ENCODE results near the gene FAM222A. TPM values are rescaled to one million over a fixed set of nuclear protein-coding genes. Genes with fewer than 3 reads are reported as not detected.

FAM222A gene
- total RNA-seq, 1 donor from 2014 or later, result 1.5 TPM

GRCh38 chr12:109706747-109707469 is 6.7 kb upstream of the FAM222A start:
- H3K4me3 Mint-ChIP-seq (ENCODE audit: unreplicated experiment), result no peak overlapping the region
- peaks cover 4% of the 10 kb centered on the region for H3K4me1 Mint-ChIP-seq (ENCODE audit: unreplicated experiment)
- DNase-seq (ENCODE audit: extremely low spot score, unreplicated experiment), result no peak
- peaks cover 2% of the 10 kb centered on the region for H3K27me3 Mint-ChIP-seq (ENCODE audit: unreplicated experiment)
- no peak overlapping the region for H3K27ac Mint-ChIP-seq (ENCODE audit: unreplicated experiment)
- H3K36me3 Mint-ChIP-seq (ENCODE audit: unreplicated experiment), result no peaks in the 10 kb centered on the region
- TF ChIP-seq CTCF (IDR thresholded peaks at IDR 0.05), result no peak
- no peaks in the 10 kb centered on the region for H3K9me3 Mint-ChIP-seq (ENCODE audit: unreplicated experiment)

GRCh38 chr12:109707470-109707821 is 6.2 kb upstream of the FAM222A start:
- Mint-ChIP-seq H3K36me3 (ENCODE audit: unreplicated experiment) (no peaks in the 10 kb centered on the region), H3K27ac (ENCODE audit: unreplicated experiment) (no peak overlapping the region), H3K4me3 (ENCODE audit: unreplicated experiment) (no peak overlapping the region), H3K9me3 (ENCODE audit: unreplicated experiment) (no peaks in the 10 kb centered on the region), H3K4me1 (ENCODE audit: unreplicated experiment) (peaks cover 4% of the 10 kb centered on the region), H3K27me3 (ENCODE audit: unreplicated experiment) (peaks cover 2% of the 10 kb centered on the region)
- no peak for DNase-seq (ENCODE audit: extremely low spot score, unreplicated experiment)
- no peak for TF ChIP-seq CTCF (IDR thresholded peaks at IDR 0.05)

GRCh38 chr12:109708939-109709338 is 4.7 kb upstream of the FAM222A start:
- H3K36me3 Mint-ChIP-seq (ENCODE audit: unreplicated experiment), result no peaks in the 10 kb centered on the region
- no peak for DNase-seq (ENCODE audit: extremely low spot score, unreplicated experiment)
- no peak overlapping the region for H3K4me3 Mint-ChIP-seq (ENCODE audit: unreplicated experiment)
- H3K4me1 Mint-ChIP-seq (ENCODE audit: unreplicated experiment), result peaks cover 4% of the 10 kb centered on the region
- no peak overlapping the region for H3K27ac Mint-ChIP-seq (ENCODE audit: unreplicated experiment)
- TF ChIP-seq CTCF (IDR thresholded peaks at IDR 0.05), result no peak
- H3K27me3 Mint-ChIP-seq (ENCODE audit: unreplicated experiment), result peaks cover 2% of the 10 kb centered on the region
- H3K9me3 Mint-ChIP-seq (ENCODE audit: unreplicated experiment), result no peaks in the 10 kb centered on the region

- Mint-ChIP-seq H3K4me3 (ENCODE audit: unreplicated experiment) (no peak overlapping the region), H3K27ac (ENCODE audit: unreplicated experiment) (no peak overlapping the region), H3K36me3 (ENCODE audit: unreplicated experiment) (no peaks in the 10 kb centered on the region), H3K27me3 (ENCODE audit: unreplicated experiment) (peaks cover 2% of the 10 kb centered on the region), H3K9me3 (ENCODE audit: unreplicated experiment) (no peaks in the 10 kb centered on the region), H3K4me1 (ENCODE audit: unreplicated experiment) (peaks cover 4% of the 10 kb centered on the region)
- TF ChIP-seq CTCF (IDR thresholded peaks at IDR 0.05), result no peak
- DNase-seq (ENCODE audit: extremely low spot score, unreplicated experiment), result no peak
These were observed 4.1 kb upstream of the FAM222A start for GRCh38 chr12:109709401-109709991.

GRCh38 chr12:109710205-109710746 is 3.3 kb upstream of the FAM222A start:
- TF ChIP-seq CTCF (IDR thresholded peaks at IDR 0.05), result no peak
- DNase-seq (ENCODE audit: extremely low spot score, unreplicated experiment), result no peak
- no peak overlapping the region for H3K27ac Mint-ChIP-seq (ENCODE audit: unreplicated experiment)
- H3K27me3 Mint-ChIP-seq (ENCODE audit: unreplicated experiment), result peaks cover 2% of the 10 kb centered on the region
- no peak overlapping the region for H3K4me3 Mint-ChIP-seq (ENCODE audit: unreplicated experiment)
- H3K4me1 Mint-ChIP-seq (ENCODE audit: unreplicated experiment), result peaks cover 4% of the 10 kb centered on the region
- no peaks in the 10 kb centered on the region for H3K9me3 Mint-ChIP-seq (ENCODE audit: unreplicated experiment)
- H3K36me3 Mint-ChIP-seq (ENCODE audit: unreplicated experiment), result no peaks in the 10 kb centered on the region
